GM19193 (cell line): Measurements from ENCODE around the gene CEP72.

Experiments
- POLR2A ChIP-seq: IDR thresholded peaks from 4 replicates; pipeline ENCODE4 v1.6.1; 2011; ENCODE audit not compliant: insufficient read depth, insufficient read length; ENCODE audit errors: extremely low read depth

CEP72 gene

GRCh38 chr5:662751-663435 is 50.8 kb downstream of the CEP72 start:
- no peak for TF ChIP-seq POLR2A

- TF ChIP-seq POLR2A = no peak
Observed at GRCh38 chr5:663436-664342, 51.5 kb downstream of the CEP72 start.

GRCh38 chr5:664343-664993 is 52.3 kb downstream of the CEP72 start:
- no peak for TF ChIP-seq POLR2A

- no peak for TF ChIP-seq POLR2A
Observed at GRCh38 chr5:664994-665360, 52.8 kb downstream of the CEP72 start.

- no peak for TF ChIP-seq POLR2A
Observed at GRCh38 chr5:665541-665955, 53.4 kb downstream of the CEP72 start.

- TF ChIP-seq POLR2A = no peak
Observed at GRCh38 chr5:665956-666711, 54.0 kb downstream of the CEP72 start.

GRCh38 chr5:666816-667498 is 54.8 kb downstream of the CEP72 start:
- no peak for TF ChIP-seq POLR2A

- no peak for TF ChIP-seq POLR2A
Observed at GRCh38 chr5:668283-668995, 56.3 kb downstream of the CEP72 start.

- TF ChIP-seq POLR2A = no peak
Observed at GRCh38 chr5:669111-669841, 57.1 kb downstream of the CEP72 start.

GRCh38 chr5:669842-670395 is 57.8 kb downstream of the CEP72 start:
- no peak for TF ChIP-seq POLR2A

- no peak for TF ChIP-seq POLR2A
Observed at GRCh38 chr5:670396-671270, 58.5 kb downstream of the CEP72 start.
